GM12875 (cell line): ENCODE data around the gene WNT2B.

Experiments used
- H3K4me3 ChIP-seq: one replicate; pipeline ENCODE4 v1.5.1; 2011; ENCODE audit warnings: low read depth, low read length, control low read depth
- TF ChIP-seq, protein P1 (sequence below): IDR thresholded peaks from 2 replicates; pipeline ENCODE4 v1.5.1; 2011; ENCODE audit warnings: low read depth, mild to moderate bottlenecking, control low read depth, inconsistent platforms, low read length, moderate library complexity, borderline replicate concordance; ENCODE audit not compliant: insufficient read depth

Gene WNT2B

DNA sequence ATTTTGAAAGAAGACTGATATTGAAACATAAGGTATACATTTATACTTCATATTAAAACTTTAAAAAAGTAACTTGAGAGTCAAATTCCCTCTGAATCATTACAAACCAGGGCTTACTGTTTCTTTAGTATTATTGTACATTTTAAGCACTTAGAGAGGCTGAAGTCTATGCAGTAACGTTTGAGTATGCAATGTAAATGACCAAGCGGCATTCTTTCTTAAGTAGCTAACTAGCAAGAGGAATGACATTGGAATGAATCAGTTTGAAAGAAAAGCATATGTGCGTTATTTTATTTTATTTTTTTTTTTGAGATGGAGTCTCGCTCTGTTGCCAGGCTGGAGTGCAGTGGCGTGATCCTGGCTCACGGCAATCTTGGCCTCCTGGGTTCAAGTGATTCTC, 24.3 kb downstream of the WNT2B start:
- H3K4me3 ChIP-seq = no peak overlapping the region
- TF ChIP-seq, protein P1, sequence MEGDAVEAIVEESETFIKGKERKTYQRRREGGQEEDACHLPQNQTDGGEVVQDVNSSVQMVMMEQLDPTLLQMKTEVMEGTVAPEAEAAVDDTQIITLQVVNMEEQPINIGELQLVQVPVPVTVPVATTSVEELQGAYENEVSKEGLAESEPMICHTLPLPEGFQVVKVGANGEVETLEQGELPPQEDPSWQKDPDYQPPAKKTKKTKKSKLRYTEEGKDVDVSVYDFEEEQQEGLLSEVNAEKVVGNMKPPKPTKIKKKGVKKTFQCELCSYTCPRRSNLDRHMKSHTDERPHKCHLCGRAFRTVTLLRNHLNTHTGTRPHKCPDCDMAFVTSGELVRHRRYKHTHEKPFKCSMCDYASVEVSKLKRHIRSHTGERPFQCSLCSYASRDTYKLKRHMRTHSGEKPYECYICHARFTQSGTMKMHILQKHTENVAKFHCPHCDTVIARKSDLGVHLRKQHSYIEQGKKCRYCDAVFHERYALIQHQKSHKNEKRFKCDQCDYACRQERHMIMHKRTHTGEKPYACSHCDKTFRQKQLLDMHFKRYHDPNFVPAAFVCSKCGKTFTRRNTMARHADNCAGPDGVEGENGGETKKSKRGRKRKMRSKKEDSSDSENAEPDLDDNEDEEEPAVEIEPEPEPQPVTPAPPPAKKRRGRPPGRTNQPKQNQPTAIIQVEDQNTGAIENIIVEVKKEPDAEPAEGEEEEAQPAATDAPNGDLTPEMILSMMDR = no peak

DNA sequence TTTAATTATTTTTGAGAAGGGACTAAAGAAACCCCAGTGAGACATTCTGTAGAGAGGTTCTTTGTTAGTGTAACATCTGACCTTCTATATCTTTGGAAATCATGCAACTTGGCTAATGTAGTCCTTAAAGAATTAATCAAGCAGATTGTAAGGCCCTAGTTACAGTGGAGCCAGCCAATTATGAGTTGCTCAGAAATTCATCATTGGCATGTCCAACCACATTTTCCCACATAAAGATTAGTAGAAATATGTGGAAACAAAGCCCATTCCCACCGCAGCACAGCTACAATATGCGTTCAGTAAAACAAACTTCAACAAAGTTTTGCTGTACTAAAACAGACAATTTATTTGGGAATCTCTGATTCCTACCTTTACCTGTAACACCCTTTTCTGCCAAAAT, 27.8 kb downstream of the WNT2B start:
- TF ChIP-seq, protein P1 = no peak
- no peak overlapping the region for H3K4me3 ChIP-seq

DNA sequence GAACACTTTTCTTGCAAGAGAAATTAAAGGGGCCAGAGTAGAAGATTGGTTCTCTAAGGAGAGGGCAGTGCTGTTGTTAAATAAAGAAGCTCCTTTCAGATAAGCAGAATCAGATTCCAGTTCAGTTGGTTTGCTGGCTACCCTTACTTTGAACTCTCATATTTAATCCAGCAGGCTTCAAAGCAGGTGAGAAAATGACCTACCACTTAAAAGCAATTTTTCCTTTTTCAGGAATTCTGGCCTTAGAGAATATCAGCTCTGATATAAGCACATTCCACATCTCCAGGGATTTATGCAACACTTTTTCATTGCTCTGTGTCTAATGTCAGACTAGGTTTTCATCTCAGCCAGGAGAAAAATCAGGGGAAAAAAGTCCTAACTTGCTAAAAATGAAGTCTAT, 28.7 kb downstream of the WNT2B start:
- no peak overlapping the region for H3K4me3 ChIP-seq
- TF ChIP-seq, protein P1 = no peak

DNA sequence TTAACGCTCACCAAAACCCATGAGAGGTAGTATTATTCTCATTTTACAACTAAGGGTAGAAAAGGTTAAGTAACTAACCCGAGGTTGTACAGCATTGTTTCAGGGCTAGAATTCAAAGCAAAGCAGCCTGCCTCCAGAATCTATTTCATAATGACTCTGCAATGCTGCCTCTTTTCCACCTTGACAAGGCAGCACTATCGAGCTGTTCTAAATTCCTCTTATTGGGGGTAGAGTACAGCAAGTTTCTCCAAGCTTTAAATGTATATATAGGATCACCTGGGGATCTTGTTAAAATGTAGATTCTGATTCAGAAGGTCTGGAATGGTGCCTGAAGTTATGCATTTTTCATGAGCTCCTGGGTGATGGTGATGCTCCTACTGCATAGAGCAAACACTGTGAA, 30.1 kb downstream of the WNT2B start:
- TF ChIP-seq, protein P1 = no peak
- no peak overlapping the region for H3K4me3 ChIP-seq

DNA sequence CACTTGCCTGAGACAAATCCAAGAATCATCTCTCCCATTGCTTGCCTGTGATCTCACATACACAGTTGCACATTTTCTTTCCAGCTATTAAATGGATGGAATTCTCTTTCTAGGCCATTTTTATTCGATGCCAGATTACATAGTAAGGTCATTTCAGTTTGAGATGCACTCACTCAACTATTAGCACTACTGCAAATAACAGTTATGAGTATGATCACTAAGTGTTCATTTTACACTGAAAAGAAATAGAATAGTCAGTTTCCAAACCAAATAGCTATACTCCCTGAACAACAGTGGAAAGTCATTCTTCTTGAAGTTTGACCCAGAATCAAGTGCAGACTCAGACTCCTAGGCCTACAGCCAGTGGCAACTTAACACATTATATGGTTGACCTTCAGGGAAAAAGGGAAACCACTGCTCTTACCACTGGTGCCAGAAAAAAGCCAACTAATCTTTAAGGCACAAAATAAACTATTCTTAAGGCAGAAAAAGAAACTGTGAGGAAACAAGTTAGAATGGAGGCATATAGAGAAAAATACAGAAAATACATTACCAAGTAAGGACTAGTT, 31.5 kb downstream of the WNT2B start:
- TF ChIP-seq, protein P1 = no peak
- no peak overlapping the region for H3K4me3 ChIP-seq

DNA sequence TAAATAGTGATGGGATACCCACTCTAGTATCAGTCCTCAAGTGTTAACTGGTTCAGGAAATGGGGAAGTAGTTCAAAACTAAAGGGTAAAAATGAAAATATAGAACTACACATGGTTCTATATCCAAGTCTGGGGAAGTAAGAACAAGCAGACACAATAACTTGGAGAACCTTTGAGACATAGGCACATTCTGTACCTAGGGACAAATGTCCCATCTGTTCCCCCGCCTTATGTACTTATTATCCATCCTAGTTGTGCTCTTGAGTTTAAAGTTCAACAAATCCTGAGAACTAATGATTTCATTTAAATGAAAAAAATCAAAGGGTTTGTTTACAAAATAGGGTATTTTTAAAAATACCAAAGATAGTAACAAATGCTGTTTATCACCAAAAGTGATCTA, 32.5 kb downstream of the WNT2B start:
- H3K4me3 ChIP-seq = no peak overlapping the region
- TF ChIP-seq, protein P1 = no peak

DNA sequence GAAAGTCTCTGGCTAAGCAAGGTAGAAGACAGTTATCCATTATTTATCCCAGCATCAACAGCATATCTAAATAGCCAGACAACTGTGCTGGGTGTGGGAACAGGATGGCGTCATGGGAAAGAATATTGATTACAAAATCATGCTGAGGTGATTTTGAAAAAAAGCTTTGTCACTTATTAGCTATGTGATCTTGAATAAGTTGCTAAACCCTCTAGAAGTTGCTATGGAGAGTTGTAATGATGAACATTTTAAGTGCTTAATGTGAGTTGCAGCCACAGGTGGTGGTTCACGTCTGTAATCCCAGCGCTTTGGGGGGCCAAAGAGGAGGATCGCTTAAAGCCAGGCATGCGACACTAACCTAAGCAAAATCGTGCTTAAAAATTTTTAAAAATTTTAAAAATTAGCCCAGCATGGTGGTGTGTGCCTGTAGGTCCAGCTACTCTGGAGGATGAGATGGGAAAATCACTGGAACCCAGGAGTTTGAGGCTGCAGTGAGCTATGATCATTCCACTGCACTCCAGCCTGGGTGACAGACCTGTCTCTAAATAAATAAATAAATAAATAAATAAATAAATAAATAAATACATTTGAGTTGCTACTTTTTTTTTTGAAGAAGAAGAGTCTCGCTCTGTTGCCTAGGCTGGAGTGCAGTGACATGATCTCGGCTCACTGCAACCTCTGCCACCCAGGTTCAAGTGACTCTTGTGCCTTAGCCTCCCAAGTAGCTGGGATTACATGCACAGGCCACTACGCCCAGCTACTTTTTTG, 33.6 kb downstream of the WNT2B start:
- TF ChIP-seq, protein P1 = no peak
- H3K4me3 ChIP-seq = no peak overlapping the region
